22Rv1 (cell line): ENCODE results near the gene VGLL1.

Experiments used
- H3K27ac ChIP-seq: fragments of 450-650 bp; 2 replicates; pipeline ENCODE4 v1.5.1; 2017
- CTCF ChIP-seq: fragments of 450-650 bp; IDR thresholded peaks from 2 replicates; pipeline ENCODE4 v1.5.1; 2017; ENCODE audit warnings: mild to moderate bottlenecking
- ZFX ChIP-seq: fragments of 450-650 bp; IDR thresholded peaks from 2 replicates; pipeline ENCODE4 v1.6.1; 2017; ENCODE audit warnings: antibody characterized with exemption, borderline replicate concordance

The VGLL1 gene

DNA sequence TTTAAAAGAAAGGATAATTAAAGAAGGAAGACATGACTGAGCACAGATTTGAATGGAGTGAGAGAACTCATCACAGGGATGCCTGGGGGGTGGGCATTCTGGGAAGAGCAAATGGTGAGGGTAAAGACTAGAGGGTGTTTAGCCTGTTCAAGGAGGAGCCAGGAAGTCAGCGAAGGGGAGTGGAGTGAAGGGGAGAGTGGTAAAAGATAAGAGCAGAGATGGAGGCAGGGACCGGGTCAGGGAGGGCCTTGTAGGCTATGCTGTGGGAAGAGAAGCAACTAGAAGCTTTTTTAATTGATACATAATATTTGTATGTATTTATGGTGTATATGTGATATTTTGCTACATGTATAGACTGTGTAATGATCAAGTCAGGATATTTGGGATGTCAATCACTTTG lies 2.2 kb upstream of the VGLL1 start:
- TF ChIP-seq CTCF: no peak
- no peak for TF ChIP-seq ZFX
- no peak overlapping the region for H3K27ac ChIP-seq

DNA sequence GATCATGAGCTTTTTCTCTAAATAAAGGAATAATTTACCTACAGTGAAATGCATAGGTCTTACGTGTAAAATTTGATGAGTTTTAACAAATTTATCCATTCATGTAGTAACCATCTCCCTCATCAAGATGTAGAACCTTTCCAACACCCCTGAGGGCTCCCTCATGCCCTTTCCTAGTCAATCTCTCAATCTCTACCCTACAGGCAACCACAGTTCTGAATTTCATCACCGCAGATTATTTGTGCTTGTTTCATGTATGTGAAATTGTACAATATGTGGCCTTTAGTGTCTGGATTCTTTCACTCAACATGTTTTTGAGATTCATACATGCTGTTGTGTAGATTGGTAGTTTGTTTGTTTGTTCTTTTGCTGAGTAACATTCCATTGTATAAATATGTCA lies 2.1 kb downstream of the VGLL1 start:
- H3K27ac ChIP-seq: no peak overlapping the region
- TF ChIP-seq ZFX: no peak
- no peak for TF ChIP-seq CTCF

- TF ChIP-seq CTCF (no peak), ZFX (no peak)
- H3K27ac ChIP-seq: no peak overlapping the region
Observed at GRCh38 chrX:136538811-136539210, 6.8 kb downstream of the VGLL1 start.

- no peak for TF ChIP-seq CTCF
- TF ChIP-seq ZFX: no peak
- no peak overlapping the region for H3K27ac ChIP-seq
Observed at GRCh38 chrX:136540226-136540625, 8.2 kb downstream of the VGLL1 start.

- H3K27ac ChIP-seq: no peak overlapping the region
- no peak for TF ChIP-seq ZFX
- TF ChIP-seq CTCF: no peak
Observed at GRCh38 chrX:136541294-136541693, 9.3 kb downstream of the VGLL1 start.

GRCh38 chrX:136542281-136542680 lies 10.3 kb downstream of the VGLL1 start:
- TF ChIP-seq ZFX: no peak
- no peak for TF ChIP-seq CTCF
- H3K27ac ChIP-seq: no peak overlapping the region

DNA sequence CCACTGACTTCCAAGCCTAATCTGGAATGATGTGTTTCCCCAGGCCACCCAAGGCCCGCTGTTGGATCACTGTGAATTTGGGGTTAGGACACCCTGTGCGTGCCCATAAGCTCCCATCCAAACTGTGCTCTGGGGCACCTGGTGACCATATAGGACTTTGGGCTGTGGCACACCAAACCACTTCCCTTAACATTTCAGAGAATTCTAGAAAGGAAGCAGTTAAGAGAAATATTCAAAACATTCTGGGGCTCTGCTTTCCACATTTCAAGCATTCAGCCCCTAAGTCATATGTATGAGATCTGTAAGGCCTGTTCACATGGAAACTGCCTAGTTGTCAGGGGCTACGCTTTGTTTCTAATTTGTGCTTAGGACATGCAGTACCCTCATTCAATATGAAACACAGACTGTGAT lies 14.4 kb downstream of the VGLL1 start:
- TF ChIP-seq ZFX: no peak
- no peak for TF ChIP-seq CTCF
- H3K27ac ChIP-seq: no peak overlapping the region
